A673 (cell line): ENCODE data around the gene LDLRAD3.

ENCODE experiments used
- CTCF ChIP-seq: fragments of 300-800, 200-600 bp; sonication (generic); conservative IDR thresholded peaks from 2 replicates; pipeline ENCODE4 v1.5.1; 2017; ENCODE audit warnings: low read depth, mild to moderate bottlenecking, antibody characterized with exemption, low read length, moderate library complexity, mixed read lengths
- EZH2 ChIP-seq: fragments of 200-600 bp; sonication (generic); IDR thresholded peaks from 2 replicates; pipeline ENCODE4 v1.6.1; 2017; ENCODE audit warnings: borderline replicate concordance, low read depth, mild to moderate bottlenecking, mixed read lengths, antibody characterized with exemption, low read length; ENCODE audit not compliant: poor library complexity, severe bottlenecking

GRCh38 chr11:36251823-36252222 is 308.0 kb downstream of the LDLRAD3 start:
- TF ChIP-seq EZH2 (no peak), CTCF (no peak)
